ENCODE results near the gene TM4SF5.
"Not testable (repeated sequence)": the region's sequence is repeated elsewhere in the genome, so short reads cannot be mapped to it uniquely, and the experiment has no call there.

TM4SF5 gene

DNA sequence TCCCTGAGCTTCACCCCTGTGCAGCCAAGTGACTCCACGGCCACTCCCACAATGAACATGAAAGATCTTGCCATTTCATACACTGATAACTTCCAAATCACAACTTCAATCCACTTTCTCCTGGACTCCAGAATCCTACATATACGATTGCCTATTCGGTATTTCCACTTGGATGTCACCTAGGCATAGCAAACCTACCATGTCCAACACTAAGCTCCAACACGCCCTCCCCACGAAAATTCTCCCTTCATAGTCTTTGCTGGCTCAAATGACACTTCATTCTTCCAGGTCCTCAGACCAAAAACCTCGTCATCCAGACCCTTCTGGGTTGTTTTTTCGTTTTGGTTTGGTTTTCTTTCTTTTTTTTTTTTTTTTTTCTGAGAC is 19.0 kb downstream of the TM4SF5 start:
- DNase-seq = no peak

DNA sequence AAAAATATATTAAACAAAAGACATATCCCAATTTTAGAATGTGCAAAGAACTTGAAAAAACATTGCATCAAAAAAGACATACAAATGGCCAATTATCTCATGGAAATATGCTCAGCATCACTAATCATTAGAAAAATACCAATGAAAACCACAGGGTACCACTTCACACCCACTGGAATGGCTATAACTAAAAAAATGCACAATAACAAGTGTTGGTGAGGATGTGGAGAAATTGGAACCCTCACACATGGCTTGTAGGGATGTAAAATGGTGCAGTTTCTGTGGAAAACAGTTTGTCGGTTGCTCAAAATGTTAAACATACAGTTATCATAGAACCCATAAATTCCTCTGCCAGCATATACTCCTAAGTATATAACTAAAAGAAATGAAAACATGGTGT is 23.5 kb downstream of the TM4SF5 start:
- DNase-seq = no peak

DNA sequence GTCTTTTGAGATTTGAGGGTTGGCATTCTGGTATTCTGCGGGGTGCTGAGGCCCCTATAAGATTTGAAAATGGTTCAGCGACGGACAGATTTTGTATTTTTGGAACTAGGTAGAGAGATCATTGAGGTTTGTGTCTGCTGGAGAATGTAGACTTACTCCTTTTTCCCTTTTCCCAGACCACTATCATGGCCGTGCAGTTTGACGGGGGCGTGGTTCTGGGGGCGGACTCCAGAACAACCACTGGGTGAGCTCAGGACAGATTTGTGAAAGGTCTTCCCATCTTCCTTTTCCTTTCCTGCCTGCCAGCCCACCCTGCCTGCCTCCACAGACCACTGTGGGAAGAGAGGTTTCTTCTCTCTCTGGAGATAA is 24.9 kb downstream of the TM4SF5 start:
- DNase-seq = peak; percentile 17

DNA sequence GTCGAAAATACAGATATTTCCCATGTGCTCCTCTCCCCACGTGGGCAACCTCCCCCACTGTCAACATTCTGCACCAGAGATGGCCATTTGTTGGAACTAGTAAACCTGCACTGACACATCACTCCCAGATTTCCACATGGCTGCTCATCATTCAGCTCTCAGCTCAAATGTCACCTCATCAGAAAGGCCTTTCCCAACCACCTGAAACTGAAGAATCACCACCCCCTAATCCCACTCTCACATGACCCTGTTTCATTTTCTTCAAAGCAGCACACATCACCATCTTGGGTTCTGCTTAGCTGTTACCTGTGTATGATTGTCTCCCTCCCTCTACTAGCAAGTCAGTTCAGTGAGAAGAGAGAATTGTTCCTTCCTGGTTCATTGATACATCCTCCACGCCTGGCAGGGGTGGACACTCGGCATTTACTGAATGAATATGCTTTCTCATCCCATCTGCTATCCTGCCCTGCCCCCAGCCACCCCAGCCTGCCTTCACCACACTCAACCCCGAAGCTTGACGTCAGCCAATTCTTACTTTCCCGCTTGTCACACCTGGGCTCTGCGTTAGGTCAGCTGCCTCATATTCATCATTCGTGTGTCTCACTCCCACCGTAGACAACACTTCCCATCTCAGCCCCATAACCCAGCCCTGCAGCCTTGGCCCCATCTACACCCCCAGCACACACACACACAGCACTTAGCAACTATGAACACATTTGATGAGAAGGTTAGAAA is 28.9 kb downstream of the TM4SF5 start:
- DNase-seq = peak; percentile 58

DNA sequence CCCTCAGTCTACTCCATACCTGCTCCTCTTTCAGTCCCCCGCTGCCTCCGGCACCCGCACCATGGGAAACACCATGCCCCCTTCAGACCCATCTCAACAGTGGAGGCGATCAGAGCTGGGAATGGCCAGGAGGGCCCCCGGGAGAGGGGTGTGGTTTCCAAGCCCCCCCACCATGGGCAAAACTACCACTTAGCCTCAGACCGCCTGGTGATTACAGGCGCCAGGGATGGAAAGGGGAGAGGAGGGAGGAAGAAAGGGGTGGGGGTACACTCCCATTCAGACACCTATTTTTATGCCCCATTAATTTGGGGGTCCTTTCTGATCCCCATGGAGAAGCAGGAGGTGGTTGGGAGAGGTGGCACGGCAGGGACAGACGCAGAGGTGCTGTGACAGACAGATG is 30.5 kb downstream of the TM4SF5 start, which contains the start of gene C17orf114:
TSS of gene C17orf114 (minus strand) at position 101 of the 400 bp plus-strand sequence.
- no peak for DNase-seq

GRCh38 chr17:4806456-4806776 is 34.7 kb downstream of the TM4SF5 start:
- peak; percentile 43 for DNase-seq

DNA sequence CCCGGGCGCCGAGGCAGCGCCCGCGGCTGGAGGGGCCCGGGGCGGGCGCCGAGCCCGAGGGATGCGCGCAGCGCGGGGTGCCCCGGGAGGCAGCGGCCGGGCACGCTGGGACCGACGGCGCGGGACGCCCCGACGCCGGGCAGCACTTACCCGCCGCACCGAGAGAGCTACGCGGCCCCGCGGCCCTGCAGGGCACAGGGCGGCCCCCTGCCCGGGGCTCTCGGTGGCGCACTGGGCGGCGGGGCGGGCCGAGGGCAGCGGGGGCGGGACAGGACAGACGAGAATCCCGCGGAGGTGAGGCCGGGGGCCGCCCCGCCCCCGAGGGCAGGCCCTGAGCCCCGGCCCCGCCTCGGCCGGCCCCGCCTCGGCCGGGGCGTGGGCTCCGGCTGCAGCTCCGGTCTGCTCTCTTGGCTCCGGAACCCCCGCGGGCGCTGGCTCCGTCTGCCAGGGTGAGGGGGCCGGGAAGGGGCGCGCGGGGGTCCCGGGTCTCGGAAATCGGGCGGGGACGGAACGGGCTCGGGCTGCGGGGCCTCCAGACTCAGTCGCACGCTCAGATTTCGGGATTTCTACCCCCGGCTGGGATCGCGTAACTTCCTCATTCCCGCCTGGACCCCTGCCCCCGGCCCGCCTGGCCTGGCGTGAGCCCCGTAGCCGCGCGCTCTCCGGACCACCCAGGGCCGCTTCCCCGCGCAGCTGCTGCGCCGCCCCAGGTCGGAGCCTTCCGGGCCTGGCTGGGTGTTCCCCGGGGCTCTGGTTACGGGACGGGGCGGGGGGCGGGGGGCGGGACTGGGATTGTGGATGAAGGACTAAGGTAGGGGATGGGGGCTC is 35.3 kb downstream of the TM4SF5 start, which contains the start of gene PLD2:
TSS of gene PLD2 (plus strand) at position 376 of the 828 bp plus-strand sequence. CDS start 621 bp downstream, outside the sequence.
- DNase-seq = peak; percentile 82

GRCh38 chr17:4807605-4808377 is 36.1 kb downstream of the TM4SF5 start:
- no peak for DNase-seq

DNA sequence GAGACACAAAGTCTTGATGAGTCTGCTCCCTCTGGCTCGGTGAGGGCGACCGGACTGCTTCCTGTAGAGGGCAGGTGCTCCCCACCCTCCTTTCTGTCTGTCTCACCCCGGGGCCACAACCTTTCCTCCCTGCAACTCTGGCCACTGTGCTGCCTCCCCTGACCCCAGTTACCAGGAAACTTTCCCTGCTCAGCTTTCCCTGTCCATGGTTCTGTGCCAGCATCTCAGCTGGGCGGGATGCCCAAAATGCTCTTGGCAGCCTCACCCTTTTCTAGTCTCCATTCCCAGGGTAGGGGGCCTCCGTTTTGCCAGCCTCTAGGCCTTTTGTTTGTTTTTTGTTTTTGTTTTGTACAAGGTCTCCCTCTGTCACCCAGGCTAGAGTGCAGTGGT is 36.7 kb downstream of the TM4SF5 start:
- no peak for DNase-seq

GRCh38 chr17:4810696-4811290 is 39.1 kb downstream of the TM4SF5 start:
- DNase-seq = no peak

DNA sequence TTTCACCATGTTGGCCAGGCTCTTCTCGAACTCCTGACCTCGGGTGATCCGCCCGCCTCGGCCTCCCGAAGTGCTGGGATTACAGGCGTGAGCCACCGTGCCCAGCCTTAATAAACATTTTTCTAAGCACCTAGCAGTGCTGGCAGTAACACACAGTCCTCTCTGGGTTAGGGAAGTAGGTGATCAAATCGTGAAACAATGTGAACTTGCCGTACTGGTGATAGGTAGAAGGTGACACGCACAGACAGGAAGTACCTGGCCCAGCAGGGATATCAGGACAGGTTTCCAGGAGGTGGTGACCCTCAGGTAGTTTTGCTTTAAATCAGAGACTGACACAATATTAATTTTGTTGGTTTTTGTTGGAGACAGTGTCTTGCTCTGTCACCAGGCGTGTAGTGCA is 39.8 kb downstream of the TM4SF5 start:
- no peak for DNase-seq

GRCh38 chr17:4812690-4813089 is 41.0 kb downstream of the TM4SF5 start:
- no peak for DNase-seq

- no peak for DNase-seq
Measured at GRCh38 chr17:4815043-4815675, 43.5 kb downstream of the TM4SF5 start.

- DNase-seq = no peak
Measured at GRCh38 chr17:4816826-4817225, 45.1 kb downstream of the TM4SF5 start.

GRCh38 chr17:4818276-4818675 is 46.6 kb downstream of the TM4SF5 start:
- DNase-seq = no peak

DNA sequence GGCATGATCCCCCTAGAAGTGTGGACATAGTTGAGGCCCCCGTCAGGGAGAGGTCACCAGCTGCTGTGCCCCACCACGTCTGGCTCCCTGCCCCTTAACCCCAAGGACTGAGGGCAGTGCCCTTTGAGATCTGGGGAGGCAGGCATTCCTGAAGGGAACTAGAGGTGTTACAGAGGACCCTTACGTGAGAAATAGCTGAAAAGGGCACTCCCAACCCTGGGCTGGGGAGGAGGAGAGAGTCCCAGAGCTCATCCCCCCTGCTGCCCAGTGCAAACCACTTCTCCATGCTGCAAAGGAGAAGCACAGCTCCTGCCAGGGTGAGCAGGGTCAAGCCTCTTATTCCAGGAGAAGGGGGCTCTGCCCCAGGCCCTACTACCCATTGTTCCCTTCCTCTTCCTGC is 51.1 kb downstream of the TM4SF5 start:
- no peak for DNase-seq

GRCh38 chr17:4823373-4824089 is 51.8 kb downstream of the TM4SF5 start:
- peak; percentile 23 for DNase-seq

GRCh38 chr17:4827399-4827798 is 55.7 kb downstream of the TM4SF5 start:
- no peak for DNase-seq

GRCh38 chr17:4832829-4833177 is 61.1 kb downstream of the TM4SF5 start:
- not testable (repeated sequence) for DNase-seq

All from NCI-H510A treated with DMSO at 0.1 percent for 48 hours (cell line).